C4-2B (cell line): ENCODE data around the gene C12orf42.

Experiments used
- H3K27ac ChIP-seq: fragments of 450-650 bp; 2 replicates; pipeline ENCODE4 v1.5.1; 2017
- ZFX ChIP-seq: fragments of 450-650 bp; IDR thresholded peaks from 2 replicates; pipeline ENCODE4 v1.6.1; 2017
- TF ChIP-seq, protein P1 (sequence below): fragments of 450-650 bp; conservative IDR thresholded peaks from 2 replicates; pipeline ENCODE4 v1.5.1; 2017; ENCODE audit warnings: mild to moderate bottlenecking

C12orf42 gene

GRCh38 chr12:103513875-103514274, 18.1 kb upstream of the C12orf42 start:
- TF ChIP-seq ZFX = no peak
- TF ChIP-seq, protein P1, sequence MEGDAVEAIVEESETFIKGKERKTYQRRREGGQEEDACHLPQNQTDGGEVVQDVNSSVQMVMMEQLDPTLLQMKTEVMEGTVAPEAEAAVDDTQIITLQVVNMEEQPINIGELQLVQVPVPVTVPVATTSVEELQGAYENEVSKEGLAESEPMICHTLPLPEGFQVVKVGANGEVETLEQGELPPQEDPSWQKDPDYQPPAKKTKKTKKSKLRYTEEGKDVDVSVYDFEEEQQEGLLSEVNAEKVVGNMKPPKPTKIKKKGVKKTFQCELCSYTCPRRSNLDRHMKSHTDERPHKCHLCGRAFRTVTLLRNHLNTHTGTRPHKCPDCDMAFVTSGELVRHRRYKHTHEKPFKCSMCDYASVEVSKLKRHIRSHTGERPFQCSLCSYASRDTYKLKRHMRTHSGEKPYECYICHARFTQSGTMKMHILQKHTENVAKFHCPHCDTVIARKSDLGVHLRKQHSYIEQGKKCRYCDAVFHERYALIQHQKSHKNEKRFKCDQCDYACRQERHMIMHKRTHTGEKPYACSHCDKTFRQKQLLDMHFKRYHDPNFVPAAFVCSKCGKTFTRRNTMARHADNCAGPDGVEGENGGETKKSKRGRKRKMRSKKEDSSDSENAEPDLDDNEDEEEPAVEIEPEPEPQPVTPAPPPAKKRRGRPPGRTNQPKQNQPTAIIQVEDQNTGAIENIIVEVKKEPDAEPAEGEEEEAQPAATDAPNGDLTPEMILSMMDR = no peak
- no peak overlapping the region for H3K27ac ChIP-seq

- no peak overlapping the region for H3K27ac ChIP-seq
- TF ChIP-seq, protein P1 = no peak
- TF ChIP-seq ZFX = no peak
Observed at GRCh38 chr12:103505371-103506236, 9.8 kb upstream of the C12orf42 start.

DNA sequence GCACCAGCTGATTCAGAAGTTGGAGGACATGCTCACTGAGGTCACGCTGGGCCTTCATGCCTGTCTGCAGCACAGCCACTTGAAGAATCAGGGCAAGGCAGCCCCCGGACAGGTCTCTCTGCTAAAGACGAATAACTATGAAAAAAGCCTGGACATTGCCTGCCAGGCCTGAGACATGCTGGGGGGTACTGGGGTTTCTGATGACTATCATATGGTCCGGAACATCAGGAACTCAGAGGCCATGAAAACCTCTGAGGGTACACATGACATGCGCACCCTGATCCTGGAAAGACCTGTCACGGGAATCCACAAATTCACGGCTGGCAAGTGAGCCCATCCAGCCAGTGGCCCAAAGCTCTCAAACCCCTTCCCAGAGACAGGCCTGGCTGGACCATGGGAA, 8.8 kb upstream of the C12orf42 start:
- no peak overlapping the region for H3K27ac ChIP-seq
- TF ChIP-seq, protein P1 = no peak
- TF ChIP-seq ZFX = no peak

- H3K27ac ChIP-seq = no peak overlapping the region
- no peak for TF ChIP-seq ZFX
- TF ChIP-seq, protein P1 = peak; percentile 72
Observed at GRCh38 chr12:103503546-103504480, 8.0 kb upstream of the C12orf42 start.

GRCh38 chr12:103501447-103501846, 5.7 kb upstream of the C12orf42 start:
- H3K27ac ChIP-seq = no peak overlapping the region
- TF ChIP-seq ZFX = no peak
- TF ChIP-seq, protein P1 = no peak

DNA sequence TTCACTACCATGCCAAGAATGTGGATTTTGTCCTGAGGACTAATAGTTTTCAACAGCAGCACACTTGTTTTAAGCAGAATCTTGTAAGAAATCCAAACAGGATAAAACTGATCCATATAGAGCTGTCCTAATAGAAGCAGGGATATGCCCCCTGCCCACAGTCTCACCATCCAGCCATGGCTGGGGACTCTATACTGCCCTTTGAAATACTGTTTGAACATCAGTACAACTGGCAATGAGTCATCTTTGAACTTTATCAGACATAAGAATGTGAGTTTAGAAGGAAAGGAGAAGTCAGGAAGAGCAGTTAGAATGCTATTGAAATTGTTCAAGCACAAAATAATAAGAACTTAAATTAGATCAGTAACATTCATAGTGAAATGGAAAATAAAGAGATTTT, 3.8 kb upstream of the C12orf42 start:
- no peak overlapping the region for H3K27ac ChIP-seq
- no peak for TF ChIP-seq ZFX
- TF ChIP-seq, protein P1 = no peak

DNA sequence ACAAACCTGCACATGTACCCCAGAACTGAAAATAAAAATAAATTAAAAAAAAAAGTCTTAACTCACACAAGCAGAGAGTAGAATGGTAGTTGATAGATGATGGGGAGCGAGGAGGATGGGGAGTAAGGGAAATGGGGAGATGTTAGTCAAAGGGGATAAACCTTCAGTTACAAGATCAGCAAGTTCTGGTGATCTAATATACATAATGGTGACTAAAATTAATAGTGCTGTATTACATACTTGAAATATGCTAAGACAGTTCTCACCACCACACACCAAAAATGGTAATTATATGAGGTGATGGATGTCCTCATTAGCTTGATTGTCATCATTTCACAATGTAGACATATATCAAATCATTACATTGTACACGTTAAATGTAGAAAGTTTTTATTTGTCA, 3.2 kb upstream of the C12orf42 start:
- TF ChIP-seq, protein P1 = no peak
- no peak for TF ChIP-seq ZFX
- H3K27ac ChIP-seq = no peak overlapping the region
